ENCODE data around the gene PCSK4.

DNA sequence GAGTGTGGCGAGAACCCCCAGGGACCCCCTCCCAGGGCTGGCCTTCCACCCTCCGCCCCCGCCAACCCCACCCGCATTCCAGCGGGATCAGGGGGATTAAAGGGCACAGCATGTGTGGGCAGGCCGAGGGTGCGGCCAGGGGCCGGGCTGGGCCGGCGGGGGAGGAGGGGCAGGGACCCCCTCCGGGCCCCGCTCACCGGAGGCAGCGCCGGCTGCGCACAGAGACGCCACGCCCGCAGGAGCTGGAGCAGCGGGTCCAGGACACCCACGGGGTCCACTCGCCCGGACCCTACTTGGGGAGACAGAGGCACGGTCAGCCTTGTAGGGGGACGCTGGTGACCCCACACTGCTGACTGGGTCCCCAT, 20.3 kb upstream of the PCSK4 start:
- TF ChIP-seq, protein P1, sequence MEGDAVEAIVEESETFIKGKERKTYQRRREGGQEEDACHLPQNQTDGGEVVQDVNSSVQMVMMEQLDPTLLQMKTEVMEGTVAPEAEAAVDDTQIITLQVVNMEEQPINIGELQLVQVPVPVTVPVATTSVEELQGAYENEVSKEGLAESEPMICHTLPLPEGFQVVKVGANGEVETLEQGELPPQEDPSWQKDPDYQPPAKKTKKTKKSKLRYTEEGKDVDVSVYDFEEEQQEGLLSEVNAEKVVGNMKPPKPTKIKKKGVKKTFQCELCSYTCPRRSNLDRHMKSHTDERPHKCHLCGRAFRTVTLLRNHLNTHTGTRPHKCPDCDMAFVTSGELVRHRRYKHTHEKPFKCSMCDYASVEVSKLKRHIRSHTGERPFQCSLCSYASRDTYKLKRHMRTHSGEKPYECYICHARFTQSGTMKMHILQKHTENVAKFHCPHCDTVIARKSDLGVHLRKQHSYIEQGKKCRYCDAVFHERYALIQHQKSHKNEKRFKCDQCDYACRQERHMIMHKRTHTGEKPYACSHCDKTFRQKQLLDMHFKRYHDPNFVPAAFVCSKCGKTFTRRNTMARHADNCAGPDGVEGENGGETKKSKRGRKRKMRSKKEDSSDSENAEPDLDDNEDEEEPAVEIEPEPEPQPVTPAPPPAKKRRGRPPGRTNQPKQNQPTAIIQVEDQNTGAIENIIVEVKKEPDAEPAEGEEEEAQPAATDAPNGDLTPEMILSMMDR (IDR thresholded peaks at IDR 0.05) = no peak
- no peak for TF ChIP-seq EP300 (IDR thresholded peaks at IDR 0.05)

Data from tibial nerve (tissue), 4 donors.